GM18907 (cell line): ENCODE measurements around the gene VEPH1.
A peak's percentile ranks its signal among the peaks of the same experiment; 100 is the strongest.

ENCODE experiments used
- ATAC-seq: cut with Tn5 transposase; IDR thresholded peaks from one replicate; pipeline ENCODE4 v1.9.1; 2021; ENCODE audit warnings: mild to moderate bottlenecking, moderate library complexity; ENCODE audit not compliant: unreplicated experiment

VEPH1 gene

DNA sequence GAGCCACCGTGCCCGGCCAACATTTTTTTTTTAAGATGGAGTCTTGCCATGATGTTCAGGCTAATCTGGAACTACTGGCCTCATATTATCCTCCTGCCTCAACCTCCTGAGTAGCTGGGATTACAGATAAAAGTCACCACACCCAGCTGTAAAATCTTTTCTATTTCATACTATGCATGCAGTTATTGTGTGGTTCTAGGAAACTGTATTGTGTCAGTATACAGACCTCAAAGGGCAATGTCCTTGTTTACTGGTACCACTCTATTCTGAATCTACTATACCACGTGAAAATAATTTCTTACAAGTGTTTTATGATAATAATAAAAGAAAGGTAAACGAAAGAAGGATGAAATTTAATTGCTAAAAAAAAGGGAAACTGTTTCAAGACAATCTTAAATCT is 190.0 kb downstream of the VEPH1 start:
- ATAC-seq = no peak

DNA sequence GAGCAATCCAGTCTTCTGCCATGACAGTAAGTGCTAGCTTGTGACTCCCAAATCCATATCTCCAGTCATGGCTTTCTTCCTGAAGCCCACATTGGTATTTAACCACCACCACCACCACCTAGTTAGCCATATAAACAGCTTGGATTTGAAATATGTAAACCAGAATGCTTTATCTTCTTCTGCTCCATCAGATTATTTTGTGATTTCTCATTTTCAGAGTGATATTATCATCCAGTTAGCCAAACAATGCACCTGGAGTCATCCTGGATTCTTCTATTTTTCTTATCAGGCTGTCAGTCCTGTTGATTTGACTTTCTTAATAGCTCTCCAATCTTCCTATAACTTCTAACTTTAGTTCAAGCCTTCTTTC is 190.9 kb downstream of the VEPH1 start:
- ATAC-seq = no peak

- ATAC-seq = no peak
These were observed 191.4 kb downstream of the VEPH1 start for GRCh38 chr3:157311633-157312375.

DNA sequence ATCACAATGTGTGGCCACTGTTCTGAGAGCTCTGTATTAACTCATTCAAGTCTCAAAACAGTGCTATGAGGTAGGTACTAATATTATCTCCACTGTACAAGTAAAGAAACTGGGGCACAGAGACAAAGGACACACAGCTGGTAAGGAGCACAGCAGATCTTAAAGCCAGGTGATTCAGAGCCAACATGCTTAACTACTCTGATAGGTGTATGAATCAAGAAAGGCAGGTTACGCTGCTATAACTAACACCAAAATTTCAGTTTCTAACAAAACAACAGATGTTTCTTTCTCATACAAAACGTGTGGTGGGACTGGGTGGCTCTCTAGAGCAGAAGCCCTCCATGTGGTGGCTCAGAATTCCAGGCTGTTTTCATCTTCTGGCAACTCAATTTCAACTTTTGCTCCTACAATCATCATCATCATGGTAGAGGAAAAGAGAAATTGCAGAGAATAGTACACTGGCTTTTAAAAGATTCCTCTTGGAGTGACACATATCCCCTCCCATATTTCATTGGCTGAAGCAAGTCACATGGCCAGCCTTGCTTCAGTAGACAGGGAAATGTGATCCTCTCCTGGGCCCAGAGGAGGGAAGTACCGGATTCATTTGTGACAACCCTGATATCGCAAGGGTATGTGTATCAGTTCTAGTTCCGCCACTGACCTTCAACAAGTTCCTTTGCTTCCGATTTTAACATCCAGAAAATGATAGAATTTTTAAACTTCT is 192.7 kb downstream of the VEPH1 start:
- peak; percentile 65 for ATAC-seq

DNA sequence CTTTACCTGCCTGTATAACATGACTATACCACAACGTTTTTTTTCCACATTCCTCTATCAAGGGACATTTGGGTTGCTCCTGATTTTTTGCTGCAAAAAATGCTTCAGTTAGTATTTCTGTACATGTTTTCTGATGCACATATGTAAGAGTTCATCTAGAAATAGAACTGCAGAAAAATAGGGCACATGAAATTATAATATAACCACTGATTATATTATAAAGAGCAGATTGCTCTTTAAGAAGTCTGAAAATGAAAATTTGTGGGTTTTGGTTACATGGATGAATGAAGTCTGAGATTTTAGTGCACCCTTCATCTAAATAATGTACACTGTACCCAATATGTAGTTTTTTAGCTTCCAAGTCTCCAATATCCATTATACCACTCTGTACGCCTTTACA is 196.7 kb downstream of the VEPH1 start:
- no peak for ATAC-seq

- no peak for ATAC-seq
These were observed 197.8 kb downstream of the VEPH1 start for GRCh38 chr3:157305392-157305791.

DNA sequence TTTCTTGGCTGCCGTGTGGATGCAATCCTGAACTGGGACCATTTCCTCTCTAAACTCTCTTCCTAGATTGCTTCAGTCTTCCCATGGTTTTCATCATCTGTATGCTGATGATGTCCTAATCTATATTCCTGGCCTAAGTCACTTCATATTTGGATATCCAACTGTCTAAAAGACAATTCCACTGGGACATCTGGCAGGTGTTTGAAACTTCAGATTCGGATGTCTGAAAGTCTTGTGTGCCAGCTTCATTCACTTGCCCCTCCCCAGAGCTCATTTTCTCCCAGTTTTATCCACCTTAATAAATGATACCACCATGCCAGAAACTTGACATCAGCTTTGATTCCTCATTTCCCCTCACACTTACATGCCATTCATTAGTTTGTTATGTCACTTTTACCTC is 201.5 kb downstream of the VEPH1 start:
- ATAC-seq = no peak

DNA sequence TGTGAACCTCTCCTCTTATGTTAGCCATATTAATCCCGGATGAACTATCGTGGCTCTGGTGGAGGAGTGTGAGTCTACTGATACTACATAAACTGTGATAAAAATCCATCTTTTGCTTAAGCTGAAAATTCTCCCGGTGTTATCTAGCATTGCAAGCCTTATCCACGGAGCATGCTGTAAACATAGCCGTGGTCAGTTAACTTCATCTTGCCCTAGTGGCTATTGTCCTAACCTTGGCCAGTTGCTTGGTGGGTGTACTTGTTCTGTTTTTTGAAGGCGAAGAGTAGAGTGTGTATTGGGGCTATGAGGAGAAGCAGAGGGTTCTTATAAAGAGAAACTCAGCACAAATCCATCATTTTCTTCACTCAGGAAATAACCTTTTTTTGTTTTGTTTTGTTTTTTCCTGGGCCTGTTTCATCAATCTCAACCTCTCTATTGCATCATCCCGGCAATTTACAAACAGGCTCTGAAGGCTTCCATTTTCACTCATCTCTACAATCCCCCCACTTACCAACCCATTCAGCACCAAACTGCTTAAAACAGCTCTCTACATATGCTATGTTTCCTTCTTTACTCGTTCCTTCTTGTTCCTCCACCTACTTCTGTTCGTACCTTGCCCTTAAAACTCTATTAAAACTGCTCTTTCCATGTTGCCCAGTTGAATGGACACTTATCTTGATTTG is 202.1 kb downstream of the VEPH1 start:
- no peak for ATAC-seq

- no peak for ATAC-seq
These were observed 203.1 kb downstream of the VEPH1 start for GRCh38 chr3:157300094-157300493.

DNA sequence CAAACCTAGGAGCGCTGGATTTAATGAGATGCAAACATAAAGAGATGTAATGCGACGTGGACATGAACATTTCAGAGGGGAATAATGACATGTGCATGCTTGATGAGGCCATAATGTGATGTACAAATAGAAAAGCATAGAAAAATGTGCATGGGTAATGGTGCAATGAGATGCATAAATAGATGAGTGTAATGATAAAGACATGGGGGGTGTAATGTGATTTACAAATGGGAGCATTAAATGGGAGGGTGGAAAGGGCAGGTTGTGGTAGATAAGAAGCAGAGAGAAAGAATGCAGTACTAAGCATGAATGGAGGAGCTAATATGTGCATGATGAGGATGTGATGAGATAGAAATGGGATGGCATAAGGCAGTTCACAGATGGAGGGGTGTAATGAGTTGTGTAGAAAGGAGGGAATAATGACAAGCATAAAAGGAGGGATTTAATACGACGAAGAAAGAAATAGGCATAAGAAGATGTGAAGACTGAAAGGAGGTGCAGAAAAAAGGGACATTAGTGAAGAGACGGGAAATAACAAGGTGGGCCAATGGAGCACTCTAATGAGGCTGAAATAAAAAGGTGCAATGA is 205.8 kb downstream of the VEPH1 start:
- ATAC-seq = no peak

DNA sequence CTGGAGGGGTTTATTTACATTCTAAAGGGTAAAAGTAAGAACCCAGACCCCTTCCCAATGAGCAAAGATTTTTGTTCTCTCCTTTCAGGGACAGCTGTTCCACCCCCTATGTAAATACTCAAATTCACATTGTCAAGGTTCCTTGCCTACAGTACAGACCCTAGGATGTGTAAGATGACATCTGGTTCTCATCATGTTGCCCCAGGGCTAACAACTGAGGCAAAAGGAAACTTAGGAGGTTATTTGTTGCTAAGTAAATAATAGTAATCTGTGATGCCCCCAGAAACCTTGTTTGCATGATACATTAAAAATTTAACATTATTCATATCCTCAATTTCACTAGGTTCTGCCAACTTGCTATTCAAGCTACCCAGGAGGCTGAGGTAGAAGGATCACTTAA is 208.3 kb downstream of the VEPH1 start:
- no peak for ATAC-seq

GRCh38 chr3:157294491-157294890 is 208.7 kb downstream of the VEPH1 start:
- no peak for ATAC-seq

GRCh38 chr3:157290766-157291165 is 212.4 kb downstream of the VEPH1 start:
- no peak for ATAC-seq

DNA sequence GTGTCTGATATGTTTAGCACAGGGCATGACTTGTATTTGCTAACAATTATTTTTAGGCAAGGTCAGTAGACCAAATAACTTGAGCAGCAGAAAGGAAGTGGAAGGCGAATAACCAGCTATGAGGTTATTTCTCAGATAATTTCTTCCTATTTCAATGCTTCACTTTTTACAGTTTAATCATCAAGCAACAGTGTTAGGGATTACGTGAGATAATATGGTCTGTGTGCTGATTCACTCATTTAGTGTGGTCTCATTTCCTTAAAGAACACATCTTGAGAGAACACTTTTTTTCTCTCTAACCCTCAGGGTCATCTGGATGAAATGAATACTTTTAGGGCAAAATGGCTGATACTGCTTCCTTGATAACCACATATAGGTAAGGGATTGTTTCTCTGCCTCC is 217.2 kb downstream of the VEPH1 start:
- ATAC-seq = no peak

GRCh38 chr3:157285141-157285540 is 218.1 kb downstream of the VEPH1 start:
- no peak for ATAC-seq

GRCh38 chr3:157284688-157285087 is 218.5 kb downstream of the VEPH1 start:
- no peak for ATAC-seq

- ATAC-seq = no peak
These were observed 220.7 kb downstream of the VEPH1 start for GRCh38 chr3:157282261-157283191.

DNA sequence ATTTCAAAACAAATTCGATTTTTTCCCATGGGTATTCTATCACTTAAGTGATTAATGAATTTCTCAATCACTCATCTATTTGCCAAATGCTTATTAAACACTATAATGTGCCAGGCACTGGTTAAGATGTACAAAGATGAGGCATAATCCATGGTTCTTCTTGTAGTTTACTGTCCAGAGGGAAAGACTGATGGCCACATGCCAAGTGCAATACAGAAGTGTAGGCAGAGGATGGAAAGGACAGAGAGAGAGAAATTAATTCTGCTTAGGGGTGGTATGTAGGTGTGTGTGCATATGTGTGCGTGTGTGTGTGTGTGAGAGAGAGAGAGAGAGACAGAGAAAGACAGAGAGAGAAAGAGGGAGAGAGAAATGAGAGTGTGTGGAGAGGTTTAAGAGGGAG is 222.4 kb downstream of the VEPH1 start:
- no peak for ATAC-seq

GRCh38 chr3:157280354-157280753 is 222.9 kb downstream of the VEPH1 start:
- ATAC-seq = no peak

- ATAC-seq = no peak
These were observed 224.0 kb downstream of the VEPH1 start for GRCh38 chr3:157279237-157279636.

GRCh38 chr3:157276801-157277200 is 226.4 kb downstream of the VEPH1 start:
- no peak for ATAC-seq
